Measurements from ENCODE around the gene AKT2.

The AKT2 gene

DNA sequence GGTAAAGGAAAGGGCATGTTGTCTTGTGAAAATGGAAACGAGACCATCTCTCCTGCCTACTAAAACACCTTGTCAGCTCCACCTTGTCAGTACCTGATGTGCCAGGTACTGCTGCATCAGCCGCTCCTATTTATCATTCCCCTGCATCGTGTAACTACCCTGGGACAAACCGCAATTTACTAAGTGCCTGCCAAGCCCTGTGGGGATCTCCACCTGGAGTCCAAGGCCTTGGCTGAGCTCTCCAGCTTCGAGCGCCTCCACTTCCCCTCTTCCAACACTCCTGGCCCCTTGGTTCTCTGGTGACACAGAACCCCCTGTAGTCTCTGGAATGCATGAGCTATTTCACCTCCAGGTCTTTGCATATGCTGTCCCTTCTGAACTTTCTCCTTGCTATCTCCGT, 32.8 kb downstream of the AKT2 start:
- no peak for DNase-seq

DNA sequence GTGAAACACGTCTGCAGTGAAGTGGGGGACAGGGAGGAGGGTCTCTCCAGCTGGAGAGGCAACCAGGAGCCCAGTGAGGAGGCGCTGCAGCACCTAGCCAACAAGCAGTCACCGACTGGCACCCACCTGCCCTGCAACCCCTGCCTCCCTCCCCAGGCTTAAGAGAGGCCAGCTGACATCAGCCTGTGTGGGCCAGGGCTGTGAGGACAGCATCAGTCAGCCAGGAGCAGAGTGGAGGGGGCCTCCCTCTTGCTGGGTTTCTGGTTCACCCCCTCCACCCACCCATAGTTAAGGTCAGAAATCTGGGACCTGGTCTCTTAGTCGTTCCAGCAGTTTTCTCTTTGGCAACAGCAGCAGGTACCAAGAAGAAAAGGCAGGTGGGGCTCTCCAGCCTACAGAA, 33.2 kb downstream of the AKT2 start:
- no peak for DNase-seq

DNA sequence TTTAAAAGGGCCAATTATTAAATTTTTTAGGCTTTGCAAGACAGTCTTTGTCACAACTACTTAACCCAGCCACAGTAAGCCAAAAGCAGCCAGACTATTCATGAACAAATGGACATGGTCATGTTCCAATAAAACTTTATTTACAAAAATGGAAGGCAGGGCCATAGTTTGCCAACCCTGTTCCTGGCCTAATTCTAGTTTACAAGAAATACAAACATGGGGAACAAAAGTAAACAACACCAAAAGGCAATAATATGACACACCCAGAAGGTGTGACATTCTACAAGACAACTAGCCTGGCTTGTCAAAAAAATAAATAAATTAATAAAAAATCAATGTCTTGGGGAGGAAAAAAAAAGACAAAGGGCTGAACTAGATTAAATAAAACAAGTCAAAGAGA, 33.9 kb downstream of the AKT2 start:
- DNase-seq = no peak

DNA sequence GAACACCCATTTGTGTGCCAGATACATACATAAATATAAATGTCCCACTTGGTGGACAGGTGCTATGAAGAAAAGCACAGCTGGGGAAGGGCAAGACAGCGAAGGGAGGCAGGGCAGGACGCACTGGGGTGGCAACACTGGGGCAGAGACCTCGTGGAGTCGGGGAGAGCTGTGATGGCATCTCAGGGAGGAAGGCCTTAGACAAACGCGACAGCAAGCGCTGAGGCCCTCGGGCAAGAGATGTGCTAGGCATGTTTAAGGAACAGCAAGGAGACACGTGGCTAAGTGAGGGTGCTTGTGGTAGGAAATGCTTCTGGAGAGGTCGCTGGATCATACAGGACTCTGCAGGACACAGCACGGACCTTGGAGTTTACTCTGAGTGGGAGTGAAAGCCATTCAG, 35.4 kb downstream of the AKT2 start:
- DNase-seq = no peak

DNA sequence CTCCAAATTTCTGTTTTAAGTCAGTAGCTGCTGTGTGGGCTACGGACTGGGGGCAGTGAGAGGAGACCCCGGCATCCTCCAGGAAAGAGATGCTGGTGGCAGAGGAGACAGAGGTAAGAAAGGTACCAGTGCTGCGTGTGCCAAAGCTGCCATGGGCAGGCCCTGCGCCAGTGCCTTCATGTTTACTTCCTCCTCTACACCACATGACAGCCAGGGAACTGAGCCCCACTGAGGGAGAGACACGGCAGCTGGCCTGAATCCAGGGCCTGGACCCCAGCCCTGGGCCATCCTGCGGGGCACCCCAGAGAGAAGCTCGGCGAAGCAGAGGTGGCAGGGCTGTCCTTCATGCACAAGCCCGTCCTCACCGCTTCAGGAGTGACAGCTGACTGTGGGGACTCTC, 35.9 kb downstream of the AKT2 start:
- DNase-seq = no peak

DNA sequence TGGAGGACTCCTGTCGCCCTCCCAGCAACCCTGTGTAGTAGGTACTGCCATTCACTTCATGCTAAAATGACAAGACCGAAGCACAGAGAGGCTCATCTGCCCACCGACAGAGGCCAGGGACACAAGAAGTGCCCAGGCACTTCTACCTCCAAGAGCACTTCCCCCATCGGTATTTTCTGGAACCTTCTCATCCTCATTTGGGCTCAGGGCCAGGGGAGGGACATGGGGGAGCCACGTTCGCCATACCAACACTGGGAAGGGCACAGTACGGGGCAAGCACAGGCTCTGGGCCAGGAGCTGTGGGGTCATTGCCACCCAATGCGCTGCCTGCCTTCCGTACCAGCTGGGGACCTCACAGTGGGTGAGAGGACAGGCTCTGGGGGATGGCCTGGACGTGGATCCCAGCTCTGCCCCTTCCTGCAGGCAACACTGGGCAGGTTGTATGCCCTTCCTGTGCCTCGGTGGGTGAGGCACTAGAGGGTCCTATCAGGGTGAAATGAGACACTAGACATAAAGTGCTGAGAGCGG, 37.3 kb downstream of the AKT2 start:
- no peak for DNase-seq

DNA sequence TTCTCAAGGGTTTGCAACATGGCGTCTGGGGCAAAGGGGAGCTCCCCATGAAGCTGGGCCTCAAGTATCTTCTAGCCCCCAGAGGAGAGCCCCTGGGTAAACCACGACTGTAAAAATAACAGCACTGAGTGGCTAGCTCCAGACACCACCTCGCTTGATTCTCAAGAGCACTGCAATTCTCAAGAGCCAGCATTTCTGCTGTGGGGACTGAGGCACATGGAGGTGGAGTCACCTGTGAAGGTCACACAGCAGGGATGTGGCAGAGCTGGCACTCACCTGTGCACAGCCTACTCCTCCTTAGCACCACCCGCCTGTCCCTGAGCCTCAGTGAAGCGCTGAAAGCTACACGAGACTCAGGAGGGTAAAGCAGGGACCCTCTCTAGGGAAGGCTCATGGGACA, 38.0 kb downstream of the AKT2 start:
- DNase-seq = no peak

DNA sequence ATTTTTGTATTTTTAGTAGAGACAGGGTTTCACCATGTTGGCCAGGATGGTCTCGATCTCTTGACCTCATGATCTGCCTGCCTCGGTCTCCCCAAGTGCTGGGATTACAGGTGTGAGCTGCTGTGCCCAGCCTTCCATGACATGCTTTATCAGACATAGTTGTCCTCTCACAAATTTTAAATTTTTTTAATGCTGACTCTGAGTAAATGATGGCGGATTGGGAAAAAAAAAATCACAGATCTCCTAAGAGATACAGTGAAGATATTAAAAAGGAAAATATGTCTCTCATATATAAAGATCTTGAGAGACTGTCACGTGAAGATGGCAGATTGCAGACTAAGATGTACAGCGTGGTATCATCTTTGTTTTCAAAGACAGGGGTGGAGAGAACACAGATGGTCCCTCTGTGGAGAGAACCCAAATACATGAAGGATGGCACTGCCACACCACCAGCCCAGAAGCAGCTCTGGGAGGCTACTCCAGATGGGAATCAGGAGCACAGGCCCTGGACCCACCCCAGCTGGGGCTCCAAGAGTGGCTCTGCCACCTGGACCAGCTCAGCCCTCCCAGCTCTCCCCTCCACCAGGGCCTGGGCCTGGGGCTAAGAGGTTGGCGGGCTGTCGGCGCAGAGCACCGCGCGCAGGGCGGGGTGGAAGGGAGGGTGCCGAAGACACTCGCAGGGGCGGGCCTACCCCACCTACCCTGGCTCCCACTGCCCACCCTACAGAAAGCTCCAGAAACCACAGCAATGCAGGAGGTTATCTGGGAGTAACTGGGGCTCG, 38.7 kb downstream of the AKT2 start:
- DNase-seq = no peak

DNA sequence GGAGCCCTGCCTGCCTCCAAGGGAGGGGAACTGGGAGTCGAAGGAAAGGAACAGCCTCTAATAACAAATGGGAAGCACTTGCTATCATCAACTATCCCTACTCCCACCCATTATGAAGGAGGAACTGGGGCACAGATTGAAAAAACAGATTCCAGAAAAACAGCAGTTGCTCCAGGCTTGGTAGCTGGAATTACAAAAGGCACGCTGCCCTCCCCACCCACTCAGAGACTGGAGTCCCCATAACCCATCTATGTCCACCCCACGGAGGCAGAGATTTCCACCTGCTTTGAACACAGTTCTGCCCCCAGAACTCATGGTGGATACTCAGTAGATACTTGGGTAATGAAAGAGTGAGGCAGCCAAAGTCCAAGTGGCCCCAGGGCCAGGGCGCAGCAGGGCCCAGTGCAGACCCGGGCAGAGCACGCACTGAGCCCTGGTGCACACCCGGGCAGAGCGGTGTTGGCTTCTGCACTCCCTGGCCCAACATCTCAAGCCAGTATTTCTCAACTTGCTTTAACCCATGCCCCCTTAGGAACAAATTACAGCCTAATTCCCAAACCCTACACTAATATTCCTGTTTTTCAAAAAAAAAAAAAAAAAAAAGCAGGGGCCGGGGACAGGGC, 39.5 kb downstream of the AKT2 start:
- no peak for DNase-seq

DNA sequence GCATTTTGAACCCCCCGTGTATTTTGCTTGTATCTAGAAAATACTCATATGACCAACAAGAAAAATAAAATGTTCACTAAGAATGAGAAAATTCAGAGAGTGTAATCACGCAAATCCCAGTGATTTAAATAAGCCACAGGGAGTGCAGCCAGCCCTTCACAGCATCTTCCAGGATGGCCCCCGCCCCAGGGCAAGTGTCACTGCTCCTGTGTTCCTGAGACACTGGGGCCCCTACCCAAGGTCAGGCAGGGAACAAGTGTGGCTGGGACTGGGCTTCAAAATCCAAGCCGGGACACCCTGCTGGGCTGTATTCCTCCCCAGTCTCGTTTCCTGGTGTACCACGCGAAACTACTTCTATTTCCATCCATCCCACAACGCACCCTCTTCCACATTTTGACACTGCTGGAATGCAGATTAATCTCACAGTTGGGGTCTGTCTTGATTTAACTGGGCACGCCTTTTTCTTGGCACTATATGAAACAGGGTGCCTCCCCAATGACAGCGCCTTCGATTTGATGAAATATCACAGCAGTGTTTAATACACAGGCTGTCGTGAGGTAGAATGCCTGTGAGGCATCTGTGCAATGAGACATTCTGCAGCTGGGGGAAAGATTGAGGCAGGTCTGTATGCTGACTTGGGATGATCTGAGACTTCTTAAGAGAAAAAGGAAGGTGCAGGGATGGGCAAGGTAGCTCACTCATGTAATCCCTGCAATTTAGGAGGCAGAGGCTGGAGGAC, 40.4 kb downstream of the AKT2 start:
- no peak for DNase-seq

DNA sequence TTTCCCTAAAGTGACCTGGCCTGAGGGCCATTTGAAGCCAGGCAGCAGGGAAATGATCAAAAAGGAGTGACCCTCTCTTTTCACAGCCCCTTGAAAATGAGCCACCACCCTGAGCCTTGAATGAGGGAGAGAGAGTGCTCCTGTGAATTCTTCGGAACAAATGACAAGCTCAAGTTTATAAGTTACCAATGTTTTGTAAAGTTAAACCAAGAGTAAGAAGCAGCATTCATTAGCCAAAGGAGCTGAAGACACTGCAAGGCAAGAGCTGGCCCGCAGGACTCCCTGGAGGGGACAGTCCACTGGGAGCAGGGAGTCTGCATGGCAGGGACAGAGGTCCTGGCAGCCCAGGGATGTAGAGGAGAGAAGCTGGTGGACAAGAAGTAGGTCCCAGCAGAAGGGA, 42.0 kb downstream of the AKT2 start:
- no peak for DNase-seq

DNA sequence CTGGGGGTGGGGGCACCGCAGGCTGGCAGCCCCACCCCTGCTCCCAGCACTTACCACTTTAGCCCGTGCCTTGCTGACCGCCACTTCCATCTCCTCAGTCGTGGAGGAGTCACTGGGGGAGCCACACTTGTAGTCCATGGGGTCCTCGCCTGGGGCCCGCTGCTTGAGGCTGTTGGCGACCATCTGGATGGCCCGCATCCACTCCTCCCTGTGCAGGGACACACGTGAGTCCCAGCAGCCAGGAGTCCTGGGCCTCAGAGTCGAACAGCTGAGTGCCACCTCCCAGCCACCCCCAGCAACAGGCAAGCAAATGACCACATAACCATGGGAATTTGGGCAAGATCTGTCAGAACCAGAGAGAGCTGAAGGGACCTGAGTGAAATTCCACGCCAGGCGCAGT, 42.7 kb downstream of the AKT2 start:
- no peak for DNase-seq

DNA sequence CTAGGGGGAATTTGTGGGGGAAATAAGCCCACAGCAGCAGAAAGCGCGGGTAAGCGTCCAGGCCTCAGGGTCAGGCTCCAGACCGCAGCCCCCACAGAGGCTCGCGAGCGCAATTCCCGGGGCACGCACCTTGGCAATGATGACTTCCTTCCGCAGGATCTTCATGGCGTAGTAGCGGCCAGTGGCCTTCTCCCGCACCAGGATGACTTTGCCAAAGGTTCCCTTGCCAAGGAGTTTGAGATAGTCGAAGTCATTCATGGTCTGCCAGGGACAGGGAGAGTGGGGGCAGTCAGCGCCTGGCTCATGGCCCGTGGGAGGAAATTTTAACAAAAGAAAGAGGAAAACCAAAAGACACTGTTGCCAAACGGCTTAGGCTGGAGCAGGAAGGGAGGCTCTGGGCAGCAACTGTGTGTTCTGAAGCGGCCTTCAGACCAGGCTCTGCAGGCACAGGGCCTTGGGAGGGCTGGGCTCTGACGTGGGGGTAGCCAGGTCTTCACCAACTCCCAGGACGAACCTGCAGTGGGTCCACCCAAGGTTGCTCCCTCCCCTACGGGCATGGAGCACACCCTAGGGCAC, 43.2 kb downstream of the AKT2 start:
- no peak for DNase-seq

DNA sequence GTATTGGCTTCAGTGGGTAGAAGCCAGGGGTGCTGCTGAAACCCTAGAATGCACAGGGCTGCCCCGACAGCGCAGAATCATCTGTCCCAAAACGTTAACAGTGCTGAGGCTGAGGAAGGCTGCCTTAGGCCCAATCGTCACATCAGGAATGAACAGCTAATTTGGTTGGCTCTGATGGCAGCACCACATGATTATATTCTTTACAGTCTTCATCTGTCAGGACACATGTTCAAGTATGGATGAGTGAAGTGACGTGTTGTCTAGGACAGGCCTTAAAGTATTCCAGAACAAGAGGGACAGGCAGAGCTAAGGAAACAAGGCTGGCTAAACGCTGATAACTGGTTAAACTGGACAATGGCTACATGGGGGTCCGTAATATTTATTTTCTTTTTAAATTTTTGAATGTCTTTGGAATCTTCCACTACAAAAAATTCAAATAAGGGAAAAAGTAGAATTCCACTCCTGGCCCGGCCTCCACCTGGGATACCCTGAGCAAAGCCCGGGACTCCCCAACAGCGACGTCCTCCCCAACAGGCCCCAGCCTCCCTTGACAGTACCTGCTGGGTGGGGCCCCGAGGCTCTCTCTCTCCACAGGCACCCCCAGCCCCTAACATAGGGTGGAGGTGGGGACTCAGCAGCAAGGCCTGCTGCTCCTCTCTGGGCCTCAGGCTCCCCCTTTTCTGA, 43.9 kb downstream of the AKT2 start:
- DNase-seq = no peak

DNA sequence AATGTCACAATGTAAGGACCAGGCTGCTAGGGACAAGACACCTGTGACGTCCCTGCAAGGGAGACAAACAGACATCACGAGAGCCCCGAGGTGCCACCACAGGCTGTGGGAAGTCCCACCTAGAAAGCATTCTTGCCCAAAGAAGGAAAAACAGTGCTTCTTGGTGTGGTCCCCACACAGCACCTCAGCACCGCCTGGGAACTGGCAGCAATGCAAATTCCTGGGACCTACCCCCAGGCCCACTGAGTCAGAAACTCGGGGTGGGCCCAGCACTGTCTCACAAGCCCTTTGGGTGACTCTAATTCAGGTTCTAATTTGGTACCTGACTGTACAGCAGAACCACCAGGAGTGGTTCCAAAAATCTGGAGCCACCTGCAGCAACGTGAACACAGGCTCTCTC, 44.8 kb downstream of the AKT2 start:
- DNase-seq = no peak

DNA sequence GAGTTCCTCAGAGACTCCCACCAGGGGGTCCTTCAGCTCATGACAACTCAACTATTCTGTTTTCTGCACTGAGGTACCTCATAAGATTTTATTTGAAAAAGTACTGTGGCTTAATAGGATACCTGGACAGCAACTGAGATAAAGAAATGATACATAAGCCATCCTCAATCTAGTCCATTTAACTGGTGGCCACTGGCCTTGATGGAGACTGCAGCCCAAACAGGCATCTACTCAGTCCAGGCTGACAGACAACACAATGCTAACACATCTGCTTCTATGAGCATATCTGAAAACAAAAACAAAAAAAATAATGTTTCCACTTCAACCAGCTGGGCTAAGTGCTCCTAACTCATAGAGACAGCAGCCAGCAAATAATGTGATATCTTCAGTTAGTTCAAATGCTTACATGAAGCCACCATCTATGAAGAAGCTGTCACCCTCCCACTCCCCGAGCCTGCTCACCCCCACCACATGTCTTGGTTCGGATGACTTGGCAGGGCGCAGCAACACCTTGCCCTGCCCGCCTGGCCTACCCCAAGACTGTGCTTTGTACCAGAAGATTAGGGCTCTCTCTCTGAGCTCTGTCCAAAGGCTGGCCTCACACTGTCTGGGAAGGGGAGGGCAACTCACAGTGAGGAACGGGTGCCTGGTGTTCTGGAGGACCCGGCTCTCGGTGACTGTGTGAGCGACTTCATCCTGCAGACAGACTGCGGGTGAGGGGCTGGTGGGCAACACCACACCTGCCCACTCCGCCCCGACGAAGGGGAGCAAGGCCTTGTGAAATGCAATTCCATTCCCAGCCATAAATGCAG, 45.5 kb downstream of the AKT2 start:
- DNase-seq = no peak

DNA sequence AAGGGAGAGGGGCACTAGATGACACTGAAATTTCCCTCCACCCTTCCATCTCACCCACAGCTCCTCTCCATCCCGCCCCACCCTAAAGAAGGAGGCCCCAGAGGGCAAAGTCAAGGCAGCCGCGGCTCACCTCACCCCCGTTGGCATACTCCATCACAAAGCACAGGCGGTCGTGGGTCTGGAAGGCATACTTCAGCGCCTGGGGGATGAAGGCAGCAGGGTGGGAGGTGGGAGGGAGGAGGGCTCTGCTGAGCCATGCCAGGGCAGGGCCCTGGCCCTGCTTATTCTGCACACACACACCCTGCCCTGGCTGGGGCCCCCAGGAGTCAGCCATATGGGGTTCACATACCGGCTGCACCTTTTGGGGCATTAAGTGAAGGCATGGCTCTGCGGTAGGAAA, 46.4 kb downstream of the AKT2 start:
- no peak for DNase-seq

DNA sequence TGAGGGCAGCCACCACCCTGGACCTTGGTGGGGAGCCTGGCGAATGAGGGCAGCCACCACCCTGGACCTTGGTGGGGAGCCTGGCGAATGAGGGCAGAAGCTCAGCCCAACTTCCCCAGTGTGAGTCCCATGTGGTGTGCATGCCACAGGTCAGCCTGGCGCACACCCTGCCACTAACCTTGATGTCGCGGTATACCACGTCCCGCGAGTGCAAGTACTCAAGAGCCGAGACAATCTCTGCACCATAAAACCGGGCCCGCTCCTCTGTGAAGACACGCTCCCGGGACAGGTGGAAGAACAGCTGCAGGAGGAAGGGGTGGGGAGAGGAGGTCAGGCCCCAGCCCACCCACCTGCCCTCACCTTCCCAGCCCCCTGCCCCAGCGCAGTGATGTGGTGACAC, 47.4 kb downstream of the AKT2 start:
- DNase-seq = no peak

DNA sequence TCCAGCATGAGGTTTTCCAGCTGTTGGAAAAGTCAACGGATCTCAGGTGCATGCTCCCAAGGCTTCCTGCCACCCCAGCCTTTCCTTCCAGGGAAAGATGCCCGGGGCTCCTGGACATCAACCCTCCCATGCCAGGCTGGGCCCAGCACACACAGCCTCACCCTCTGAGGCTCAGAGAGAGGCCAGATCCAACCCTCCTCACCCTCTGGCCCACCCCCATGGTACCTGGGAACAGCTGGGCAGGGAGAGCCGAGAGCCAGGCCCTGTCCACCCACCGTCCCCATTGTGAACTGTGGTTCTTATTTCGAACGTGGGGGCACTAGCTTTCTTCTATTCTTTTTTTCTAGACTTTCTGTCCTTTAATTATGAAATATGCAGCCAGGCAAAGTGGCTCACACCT, 48.8 kb downstream of the AKT2 start:
- DNase-seq = no peak

DNA sequence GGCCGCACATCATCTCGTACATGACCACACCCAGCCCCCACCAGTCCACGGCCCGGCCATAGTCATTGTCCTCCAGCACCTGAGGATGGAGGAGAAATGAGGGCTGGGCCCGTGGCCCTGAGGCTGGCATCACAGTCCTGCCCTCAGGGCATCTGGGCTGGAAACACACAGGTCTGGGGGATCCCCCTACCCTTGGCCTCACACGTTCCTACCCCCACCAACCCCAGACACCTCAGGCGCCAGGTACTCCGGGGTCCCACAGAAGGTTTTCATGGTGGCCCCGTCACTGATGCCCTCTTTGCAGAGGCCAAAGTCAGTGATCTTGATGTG, 49.2 kb downstream of the AKT2 start:
- DNase-seq = no peak

DNA sequence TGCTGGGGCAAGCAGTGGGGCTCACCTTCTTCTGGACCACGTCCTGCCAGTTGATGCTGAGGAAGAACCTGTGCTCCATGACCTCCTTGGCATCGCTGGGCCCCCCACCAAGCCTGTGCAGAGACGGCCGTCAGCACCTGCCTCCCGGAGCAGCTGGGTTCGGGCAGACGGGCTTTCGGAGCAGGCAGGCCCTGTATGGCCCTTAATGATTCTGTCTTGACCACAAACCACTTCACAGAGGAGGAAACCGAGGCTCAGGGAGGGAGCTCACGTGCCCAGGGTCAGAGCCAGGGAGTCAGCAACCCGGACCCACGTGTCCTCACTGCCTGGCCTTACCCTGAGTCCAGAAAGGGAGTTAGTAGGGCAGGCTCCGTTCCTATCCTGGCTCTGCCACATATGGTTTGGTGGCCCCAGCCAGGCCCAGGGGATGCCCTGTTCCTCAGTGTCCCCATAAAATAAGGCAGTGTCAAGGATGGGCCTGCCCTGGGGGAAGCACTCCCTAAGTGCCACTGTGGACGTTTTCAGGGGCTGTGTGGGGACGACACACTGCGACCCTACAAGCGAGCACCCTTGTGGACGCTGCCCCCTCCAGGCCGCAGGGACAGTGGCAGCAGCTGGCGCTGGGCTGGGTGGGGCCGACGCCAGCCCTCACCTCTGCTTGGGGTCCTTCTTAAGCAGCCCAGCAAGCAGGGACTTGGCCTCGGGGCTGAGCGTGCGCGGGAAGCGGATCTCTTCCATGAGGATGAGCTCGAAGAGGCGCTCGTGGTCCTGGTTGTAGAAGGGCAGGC, 49.7 kb downstream of the AKT2 start:
- DNase-seq = no peak
